ENCODE measurements around the gene PHKA1. TPM values are rescaled to one million over a fixed set of nuclear protein-coding genes. Genes with fewer than 3 reads are reported as not detected.

Gene PHKA1
- total RNA-seq, 1 donor from 2014 or later = 13.0 TPM

- H3K4me1 Mint-ChIP-seq = no peaks in the 10 kb centered on the region
- DNase-seq (ENCODE audit: low spot score in 2 of 2, unreplicated experiment in 2 of 2) = no peak
- no peak for TF ChIP-seq CTCF (IDR thresholded peaks at IDR 0.05; ENCODE audit: unreplicated experiment)
- no peak overlapping the region for H3K27ac Mint-ChIP-seq
- peaks cover 38% of the 10 kb centered on the region for H3K9me3 Mint-ChIP-seq
- no peaks in the 10 kb centered on the region for H3K27me3 Mint-ChIP-seq (ENCODE audit: low read depth)
- peaks cover 24% of the 10 kb centered on the region for H3K36me3 Mint-ChIP-seq
- H3K4me3 Mint-ChIP-seq = no peak overlapping the region
These were observed 9.0 kb downstream of the PHKA1 start for GRCh38 chrX:72705111-72705510.

- DNase-seq (ENCODE audit: low spot score in 2 of 2, unreplicated experiment in 2 of 2) = no peak
- H3K9me3 Mint-ChIP-seq = peaks cover 20% of the 10 kb centered on the region
- peaks cover 4% of the 10 kb centered on the region for H3K36me3 Mint-ChIP-seq
- H3K4me3 Mint-ChIP-seq = no peak overlapping the region
- H3K4me1 Mint-ChIP-seq = no peaks in the 10 kb centered on the region
- no peaks in the 10 kb centered on the region for H3K27me3 Mint-ChIP-seq (ENCODE audit: low read depth)
- no peak overlapping the region for H3K27ac Mint-ChIP-seq
- no peak for TF ChIP-seq CTCF (IDR thresholded peaks at IDR 0.05; ENCODE audit: unreplicated experiment)
These were observed 19.9 kb downstream of the PHKA1 start for GRCh38 chrX:72694170-72694569.

- Mint-ChIP-seq H3K27me3 (ENCODE audit: low read depth) (no peaks in the 10 kb centered on the region), H3K27ac (no peak overlapping the region), H3K36me3 (peaks cover 4% of the 10 kb centered on the region), H3K9me3 (peaks cover 21% of the 10 kb centered on the region), H3K4me1 (no peaks in the 10 kb centered on the region), H3K4me3 (no peak overlapping the region)
- DNase-seq (ENCODE audit: low spot score in 2 of 2, unreplicated experiment in 2 of 2) = no peak
- no peak for TF ChIP-seq CTCF (IDR thresholded peaks at IDR 0.05; ENCODE audit: unreplicated experiment)
These were observed 20.6 kb downstream of the PHKA1 start for GRCh38 chrX:72693477-72693876.

- DNase-seq (ENCODE audit: low spot score in 2 of 2, unreplicated experiment in 2 of 2) = no peak
- Mint-ChIP-seq H3K36me3 (peaks cover 16% of the 10 kb centered on the region), H3K4me3 (no peak overlapping the region), H3K27me3 (ENCODE audit: low read depth) (no peaks in the 10 kb centered on the region), H3K27ac (no peak overlapping the region), H3K4me1 (peaks cover 2% of the 10 kb centered on the region), H3K9me3 (peaks cover 49% of the 10 kb centered on the region)
- no peak for TF ChIP-seq CTCF (IDR thresholded peaks at IDR 0.05; ENCODE audit: unreplicated experiment)
These were observed 26.7 kb downstream of the PHKA1 start for GRCh38 chrX:72687396-72687795.

- H3K27ac Mint-ChIP-seq = peak overlapping the region; percentile 1
- no peak for DNase-seq (ENCODE audit: low spot score in 2 of 2, unreplicated experiment in 2 of 2)
- H3K4me1 Mint-ChIP-seq = peaks cover 2% of the 10 kb centered on the region
- no peak for TF ChIP-seq CTCF (IDR thresholded peaks at IDR 0.05; ENCODE audit: unreplicated experiment)
- H3K27me3 Mint-ChIP-seq (ENCODE audit: low read depth) = no peaks in the 10 kb centered on the region
- H3K36me3 Mint-ChIP-seq = peaks cover 16% of the 10 kb centered on the region
- H3K9me3 Mint-ChIP-seq = peaks cover 40% of the 10 kb centered on the region
- H3K4me3 Mint-ChIP-seq = no peak overlapping the region
These were observed 28.2 kb downstream of the PHKA1 start for GRCh38 chrX:72685810-72686456.

GRCh38 chrX:72685018-72685417 is 29.1 kb downstream of the PHKA1 start:
- Mint-ChIP-seq H3K4me1 (peaks cover 2% of the 10 kb centered on the region), H3K9me3 (peaks cover 44% of the 10 kb centered on the region), H3K36me3 (peaks cover 20% of the 10 kb centered on the region), H3K4me3 (no peak overlapping the region), H3K27ac (no peak overlapping the region), H3K27me3 (ENCODE audit: low read depth) (no peaks in the 10 kb centered on the region)
- no peak for DNase-seq (ENCODE audit: low spot score in 2 of 2, unreplicated experiment in 2 of 2)
- TF ChIP-seq CTCF (IDR thresholded peaks at IDR 0.05; ENCODE audit: unreplicated experiment) = no peak
